Measurements from ENCODE around the gene CYP2A13. TPM values are rescaled to one million over a fixed set of nuclear protein-coding genes. Genes with fewer than 3 reads are reported as not detected.

CYP2A13 gene
- total RNA-seq, 1 experiment from 2014 or later, result not detected

GRCh38 chr19:41089959-41090358, 1.7 kb downstream of the CYP2A13 start:
- H3K4me3 ChIP-seq (ENCODE audit: low read length), result no peak overlapping the region
- BruUV-seq (replicated peaks), result no TSS peak
- H4K20me1 ChIP-seq (ENCODE audit: low read length), result no peaks in the 10 kb centered on the region
- no peak for TF ChIP-seq EZH2 (IDR thresholded peaks at IDR 0.05; ENCODE audit: low read length, unreplicated experiment)
- no peak for TF ChIP-seq EZH2phosphoT487 (IDR thresholded peaks at IDR 0.05; ENCODE audit: borderline replicate concordance, low read length)
- no peak for TF ChIP-seq CTCF (conservative IDR thresholded peaks at IDR 0.05; ENCODE audit: low read depth, low read length)
- H3K4me2 ChIP-seq (ENCODE audit: low read length), result no peak overlapping the region
- no peak overlapping the region for H3K9ac ChIP-seq (ENCODE audit: low read length)
- no peaks in the 10 kb centered on the region for H3K36me3 ChIP-seq (ENCODE audit: low read depth, low read length)
- no peak for DNase-seq
- ChIA-PET CTCF (no interaction called here), POLR2A (ENCODE audit: unreplicated experiment) (no interaction called here)
- no peaks in the 10 kb centered on the region for H3K9me3 ChIP-seq (ENCODE audit: low read length)
- H3F3A ChIP-seq (ENCODE audit: low read length, unreplicated experiment), result no peaks in the 10 kb centered on the region
- no peak overlapping the region for H2AFZ ChIP-seq (ENCODE audit: low read length)
- intact Hi-C loops (cut with micrococcal nuclease), result no loop called here
- H3K4me1 ChIP-seq (ENCODE audit: insufficient read depth, low read length), result no peaks in the 10 kb centered on the region
- no peaks in the 10 kb centered on the region for H3K9me2 ChIP-seq (replicated peaks; ENCODE audit: low read length)
- H3K79me2 ChIP-seq (ENCODE audit: low read length), result no peaks in the 10 kb centered on the region
- no peaks in the 10 kb centered on the region for H3K27me3 ChIP-seq (ENCODE audit: low read length)
- no peak overlapping the region for H3K27ac ChIP-seq (ENCODE audit: low read length)
- no peak for ATAC-seq

- Histone ChIP-seq H3K27me3 (ENCODE audit: low read length) (no peaks in the 10 kb centered on the region), H3K4me1 (ENCODE audit: insufficient read depth, low read length) (no peaks in the 10 kb centered on the region), H3K9ac (ENCODE audit: low read length) (no peak overlapping the region), H3K9me3 (ENCODE audit: low read length) (no peaks in the 10 kb centered on the region), H3K9me2 (replicated peaks; ENCODE audit: low read length) (no peaks in the 10 kb centered on the region), H3F3A (ENCODE audit: low read length, unreplicated experiment) (no peaks in the 10 kb centered on the region), H3K27ac (ENCODE audit: low read length) (no peak overlapping the region), H2AFZ (ENCODE audit: low read length) (no peak overlapping the region), H3K4me2 (ENCODE audit: low read length) (no peak overlapping the region), H3K79me2 (ENCODE audit: low read length) (no peaks in the 10 kb centered on the region), H3K4me3 (ENCODE audit: low read length) (no peak overlapping the region), H4K20me1 (ENCODE audit: low read length) (no peaks in the 10 kb centered on the region), H3K36me3 (ENCODE audit: low read depth, low read length) (no peaks in the 10 kb centered on the region)
- POLR2A ChIA-PET (ENCODE audit: unreplicated experiment), result no interaction called here
- CTCF ChIA-PET, result no interaction called here
- DNase-seq (no peak), ATAC-seq (no peak)
- intact Hi-C loops (cut with micrococcal nuclease), result no loop called here
- no peak for TF ChIP-seq EZH2phosphoT487 (IDR thresholded peaks at IDR 0.05; ENCODE audit: borderline replicate concordance, low read length)
- TF ChIP-seq CTCF (conservative IDR thresholded peaks at IDR 0.05; ENCODE audit: low read depth, low read length), result no peak
- no peak for TF ChIP-seq EZH2 (IDR thresholded peaks at IDR 0.05; ENCODE audit: low read length, unreplicated experiment)
- BruUV-seq (replicated peaks), result no TSS peak
These were observed 7.5 kb downstream of the CYP2A13 start for GRCh38 chr19:41095703-41096102.

GRCh38 chr19:41096353-41096752, 8.1 kb downstream of the CYP2A13 start:
- Histone ChIP-seq H4K20me1 (ENCODE audit: low read length) (no peaks in the 10 kb centered on the region), H3K4me2 (ENCODE audit: low read length) (no peak overlapping the region), H3K27me3 (ENCODE audit: low read length) (no peaks in the 10 kb centered on the region), H3K79me2 (ENCODE audit: low read length) (no peaks in the 10 kb centered on the region), H3K27ac (ENCODE audit: low read length) (no peak overlapping the region), H3F3A (ENCODE audit: low read length, unreplicated experiment) (no peaks in the 10 kb centered on the region), H3K9ac (ENCODE audit: low read length) (no peak overlapping the region), H3K4me3 (ENCODE audit: low read length) (no peak overlapping the region), H3K36me3 (ENCODE audit: low read depth, low read length) (no peaks in the 10 kb centered on the region), H3K9me3 (ENCODE audit: low read length) (no peaks in the 10 kb centered on the region), H3K9me2 (replicated peaks; ENCODE audit: low read length) (no peaks in the 10 kb centered on the region), H3K4me1 (ENCODE audit: insufficient read depth, low read length) (no peaks in the 10 kb centered on the region), H2AFZ (ENCODE audit: low read length) (no peak overlapping the region)
- ChIA-PET CTCF (no interaction called here), POLR2A (ENCODE audit: unreplicated experiment) (no interaction called here)
- TF ChIP-seq EZH2 (IDR thresholded peaks at IDR 0.05; ENCODE audit: low read length, unreplicated experiment), result no peak
- no peak for TF ChIP-seq CTCF (conservative IDR thresholded peaks at IDR 0.05; ENCODE audit: low read depth, low read length)
- no peak for TF ChIP-seq EZH2phosphoT487 (IDR thresholded peaks at IDR 0.05; ENCODE audit: borderline replicate concordance, low read length)
- no peak for DNase-seq
- no peak for ATAC-seq
- BruUV-seq (replicated peaks), result no TSS peak
- intact Hi-C loops (cut with micrococcal nuclease), result no loop called here
